Thyroid gland (tissue), 4 donors: ENCODE results near the gene CISD3.

Source experiments
- CTCF ChIP-seq, 6 experiments: fragments of 200-600 bp in 3 of 6; fragments of 450-650 bp in 3 of 6; sonication (generic) in 3 of 6; IDR thresholded peaks; one replicate each; pipeline ENCODE4 v1.5.1; 2016 to 2019; ENCODE audit warnings: antibody characterized with exemption in 6 of 6, mild to moderate bottlenecking in 2 of 6, inconsistent platforms in 1 of 6, moderate library complexity in 1 of 6
- POLR2A ChIP-seq, 2 donors: fragments of 450-650 bp; IDR thresholded peaks; one replicate each; pipeline ENCODE4 v1.6.1; 2017; ENCODE audit warnings: antibody characterized with exemption in 2 of 2, mild to moderate bottlenecking in 2 of 2, moderate library complexity in 1 of 2

GRCh38 chr17:38766341-38766740 is 36.2 kb downstream of the CISD3 start:
- TF ChIP-seq CTCF (IDR thresholded peaks at IDR 0.05) (no peak), POLR2A (IDR thresholded peaks at IDR 0.05) (no peak)
